Measurements from ENCODE around the gene CGA. TPM values are rescaled to one million over a fixed set of nuclear protein-coding genes. Genes with fewer than 3 reads are reported as not detected.

CGA gene
- total and polyA plus RNA-seq, 8 donors, result not detected

- intact Hi-C loops (cut with DNase I; ENCODE audit: low total_unique reads), result no loop called here
- H3K4me3 ChIP-seq, result peak overlapping the region in 2 of 4 donors; percentile 22 to 27
- H3K9me3 ChIP-seq, result no peaks in the 10 kb centered on the region
- TF ChIP-seq POLR2A (IDR thresholded peaks at IDR 0.05), result no peak
- peak in 4 of 7 experiments; percentile 8 to 61 (median 26) for TF ChIP-seq CTCF (IDR thresholded peaks at IDR 0.05)
- 11 to 19% (median 14%) methylated on average over 7 of the region's 7 CpGs for WGBS, 5 donors
- no peak overlapping the region for H3K27ac ChIP-seq
- peak; percentile 31 to 88 for DNase-seq
- peaks cover 0 to 6% (median 3%) of the 10 kb centered on the region in 4 donors for H3K4me1 ChIP-seq
- no peaks in the 10 kb centered on the region for H3K27me3 ChIP-seq
- H3K36me3 ChIP-seq, result no peaks in the 10 kb centered on the region
Measured at GRCh38 chr6:87066449-87067333, 28.2 kb downstream of the CGA start.

GRCh38 chr6:87065117-87065516, 29.8 kb downstream of the CGA start:
- intact Hi-C loops (cut with DNase I; ENCODE audit: low total_unique reads), result no loop called here
- WGBS, 5 donors, result 73 to 82% (median 78%) methylated on average over 5 of the region's 5 CpGs
- TF ChIP-seq EP300 (IDR thresholded peaks at IDR 0.05) (no peak), POLR2AphosphoS5 (IDR thresholded peaks at IDR 0.05) (no peak), POLR2A (IDR thresholded peaks at IDR 0.05) (no peak), CTCF (IDR thresholded peaks at IDR 0.05) (no peak)
- Histone ChIP-seq H3K27ac (no peak overlapping the region), H3K9me3 (no peaks in the 10 kb centered on the region), H3K4me3 (no peak overlapping the region), H3K4me1 (peaks cover 0 to 6% (median 3%) of the 10 kb centered on the region in 4 donors), H3K27me3 (no peaks in the 10 kb centered on the region), H3K36me3 (no peaks in the 10 kb centered on the region)
- DNase-seq, result no peak

- intact Hi-C loops (cut with DNase I; ENCODE audit: low total_unique reads), result no loop called here
- 95 to 97% (median 95%) methylated on average over 8 to 18 of the region's 18 CpGs for WGBS, 5 donors
Measured at GRCh38 chr6:87059943-87060342, 35.0 kb downstream of the CGA start.

More at GRCh38 chr6:87059943-87060342, 35.0 kb downstream of the CGA start:
- Histone ChIP-seq H3K36me3 (no peaks in the 10 kb centered on the region), H3K9me3 (no peaks in the 10 kb centered on the region), H3K4me1 (no peaks in the 10 kb centered on the region), H3K27ac (no peak overlapping the region), H3K4me3 (no peak overlapping the region), H3K27me3 (no peaks in the 10 kb centered on the region)
- no peak for DNase-seq
- TF ChIP-seq EP300 (IDR thresholded peaks at IDR 0.05) (no peak), POLR2AphosphoS5 (IDR thresholded peaks at IDR 0.05) (no peak), CTCF (IDR thresholded peaks at IDR 0.05) (no peak), POLR2A (IDR thresholded peaks at IDR 0.05) (no peak)
